Ishikawa (cell line): ENCODE data around the gene NFU1.

ENCODE experiments used
- CEBPB ChIP-seq: IDR thresholded peaks from 2 replicates; pipeline ENCODE4 v1.6.1; 2012
- CREB1 ChIP-seq: IDR thresholded peaks from 2 replicates; pipeline ENCODE4 v1.6.1; 2012; ENCODE audit warnings: low read depth
- EGR1 ChIP-seq: IDR thresholded peaks from 2 replicates; pipeline ENCODE4 v1.6.1; 2012
- EP300 ChIP-seq: IDR thresholded peaks from 2 replicates; pipeline ENCODE4 v1.6.1; 2012; ENCODE audit warnings: borderline replicate concordance
- FOXM1 ChIP-seq: IDR thresholded peaks from 2 replicates; pipeline ENCODE4 v1.6.1; 2012; ENCODE audit warnings: low read depth, borderline replicate concordance
- MAX ChIP-seq: IDR thresholded peaks from 2 replicates; pipeline ENCODE4 v1.6.1; 2012
- NFIC ChIP-seq: IDR thresholded peaks from 2 replicates; pipeline ENCODE4 v1.6.1; 2012
- RAD21 ChIP-seq: IDR thresholded peaks from 2 replicates; pipeline ENCODE4 v1.6.1; 2012; ENCODE audit warnings: low read depth
- TAF1 ChIP-seq: IDR thresholded peaks from 2 replicates; pipeline ENCODE4 v1.6.1; 2012; ENCODE audit warnings: low read depth, mild to moderate bottlenecking
- TCF12 ChIP-seq: IDR thresholded peaks from 2 replicates; pipeline ENCODE4 v1.6.1; 2012; ENCODE audit warnings: low read depth
- TEAD4 ChIP-seq: IDR thresholded peaks from 2 replicates; pipeline ENCODE4 v1.6.1; 2012
- USF1 ChIP-seq: IDR thresholded peaks from 2 replicates; pipeline ENCODE4 v1.6.1; 2012
- YY1 ChIP-seq: IDR thresholded peaks from 2 replicates; pipeline ENCODE4 v1.6.1; 2012; ENCODE audit warnings: low read depth
- ZBTB7A ChIP-seq: IDR thresholded peaks from 2 replicates; pipeline ENCODE4 v1.6.1; 2012; ENCODE audit warnings: low read depth
- TF ChIP-seq, protein P1 (sequence below): IDR thresholded peaks from 2 replicates; pipeline ENCODE4 v1.6.1; 2012; ENCODE audit warnings: low read depth, mild to moderate bottlenecking

NFU1 gene

DNA sequence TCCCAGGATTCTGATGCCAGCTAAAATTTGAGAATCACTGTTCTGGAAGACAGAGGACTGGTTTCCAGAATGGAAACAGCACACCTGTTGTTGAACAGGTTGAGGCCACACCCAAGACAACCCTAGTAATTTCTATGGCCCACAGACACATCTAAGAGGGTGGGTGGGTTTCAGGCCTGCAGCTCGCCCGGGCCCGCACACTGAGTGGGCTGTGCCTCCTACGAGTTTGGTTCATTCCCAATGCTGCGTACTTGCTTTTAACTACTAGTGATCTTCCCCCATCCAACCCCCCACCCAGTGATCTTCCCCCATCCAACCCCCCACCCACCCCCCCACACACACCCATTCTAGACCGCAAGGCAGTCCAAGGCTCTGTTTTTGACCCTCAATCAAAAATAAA lies 1.3 kb upstream of the NFU1 start:
- TF ChIP-seq TCF12, result no peak

DNA sequence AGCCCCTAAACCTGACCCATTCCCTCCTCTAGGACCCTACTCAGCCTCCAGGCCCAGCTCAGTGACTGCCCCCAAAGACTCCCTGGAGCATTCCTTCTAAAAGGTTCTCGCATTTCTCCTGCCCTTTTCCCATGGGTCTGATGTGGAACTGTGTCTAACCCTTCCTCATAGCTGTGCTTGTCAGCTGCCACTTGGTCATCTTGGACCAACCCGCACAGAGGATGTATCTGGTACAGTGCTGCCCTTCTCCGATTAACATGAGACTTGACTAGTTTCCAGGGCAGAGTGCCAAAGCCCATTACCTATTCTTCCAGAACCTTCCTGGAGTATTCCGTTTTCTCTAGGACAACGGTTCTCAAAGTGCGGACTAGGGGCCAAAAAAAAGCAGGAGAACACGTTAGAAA lies 518 bp upstream of the NFU1 start:
- TF ChIP-seq TCF12 (no peak), ZBTB7A (no peak), EGR1 (no peak), CEBPB (no peak), TAF1 (no peak), EP300 (no peak), FOXM1 (no peak), CREB1 (no peak), TEAD4 (no peak), RAD21 (no peak), YY1 (no peak)
- TF ChIP-seq, protein P1, sequence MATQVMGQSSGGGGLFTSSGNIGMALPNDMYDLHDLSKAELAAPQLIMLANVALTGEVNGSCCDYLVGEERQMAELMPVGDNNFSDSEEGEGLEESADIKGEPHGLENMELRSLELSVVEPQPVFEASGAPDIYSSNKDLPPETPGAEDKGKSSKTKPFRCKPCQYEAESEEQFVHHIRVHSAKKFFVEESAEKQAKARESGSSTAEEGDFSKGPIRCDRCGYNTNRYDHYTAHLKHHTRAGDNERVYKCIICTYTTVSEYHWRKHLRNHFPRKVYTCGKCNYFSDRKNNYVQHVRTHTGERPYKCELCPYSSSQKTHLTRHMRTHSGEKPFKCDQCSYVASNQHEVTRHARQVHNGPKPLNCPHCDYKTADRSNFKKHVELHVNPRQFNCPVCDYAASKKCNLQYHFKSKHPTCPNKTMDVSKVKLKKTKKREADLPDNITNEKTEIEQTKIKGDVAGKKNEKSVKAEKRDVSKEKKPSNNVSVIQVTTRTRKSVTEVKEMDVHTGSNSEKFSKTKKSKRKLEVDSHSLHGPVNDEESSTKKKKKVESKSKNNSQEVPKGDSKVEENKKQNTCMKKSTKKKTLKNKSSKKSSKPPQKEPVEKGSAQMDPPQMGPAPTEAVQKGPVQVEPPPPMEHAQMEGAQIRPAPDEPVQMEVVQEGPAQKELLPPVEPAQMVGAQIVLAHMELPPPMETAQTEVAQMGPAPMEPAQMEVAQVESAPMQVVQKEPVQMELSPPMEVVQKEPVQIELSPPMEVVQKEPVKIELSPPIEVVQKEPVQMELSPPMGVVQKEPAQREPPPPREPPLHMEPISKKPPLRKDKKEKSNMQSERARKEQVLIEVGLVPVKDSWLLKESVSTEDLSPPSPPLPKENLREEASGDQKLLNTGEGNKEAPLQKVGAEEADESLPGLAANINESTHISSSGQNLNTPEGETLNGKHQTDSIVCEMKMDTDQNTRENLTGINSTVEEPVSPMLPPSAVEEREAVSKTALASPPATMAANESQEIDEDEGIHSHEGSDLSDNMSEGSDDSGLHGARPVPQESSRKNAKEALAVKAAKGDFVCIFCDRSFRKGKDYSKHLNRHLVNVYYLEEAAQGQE, result no peak

DNA sequence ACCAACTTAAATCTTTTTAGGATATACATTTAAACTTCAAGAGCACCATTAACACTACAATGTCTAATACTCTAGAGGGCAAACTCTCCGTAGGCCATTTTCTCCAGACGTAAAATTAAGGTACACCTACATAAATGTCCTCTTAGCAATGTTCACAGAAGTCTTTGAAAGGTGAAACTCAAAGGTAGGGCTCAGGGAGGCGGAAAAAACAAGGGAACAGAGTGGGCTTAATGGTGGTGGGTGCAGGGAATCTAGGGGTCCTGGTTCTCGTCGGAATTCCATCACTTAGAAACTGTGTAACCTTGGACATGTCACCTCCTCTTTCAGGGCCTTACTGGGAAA lies 668 bp downstream of the NFU1 start:
- TF ChIP-seq ZBTB7A (no peak; the same call in 1 of the 2 replicates), YY1 (no peak), FOXM1 (no peak), CEBPB (no peak), TAF1 (no peak), EGR1 (no peak), TCF12 (no peak), TEAD4 (no peak), CREB1 (no peak), MAX (no peak)
- TF ChIP-seq, protein P1, result no peak

GRCh38 chr2:69434753-69435152 lies 2.5 kb downstream of the NFU1 start:
- no peak for TF ChIP-seq ZBTB7A
- TF ChIP-seq, protein P1, result no peak
- no peak for TF ChIP-seq EP300
- no peak for TF ChIP-seq FOXM1
- no peak for TF ChIP-seq TEAD4
- no peak for TF ChIP-seq TCF12
- no peak for TF ChIP-seq YY1
- no peak for TF ChIP-seq EGR1
- TF ChIP-seq MAX, result no peak
- no peak for TF ChIP-seq CEBPB
- no peak for TF ChIP-seq CREB1
- TF ChIP-seq RAD21, result no peak
- TF ChIP-seq NFIC, result no peak
- TF ChIP-seq USF1, result no peak

GRCh38 chr2:69429491-69430183 lies 7.6 kb downstream of the NFU1 start:
- TF ChIP-seq NFIC, result no peak
- TF ChIP-seq CREB1, result no peak
- no peak for TF ChIP-seq CEBPB
- TF ChIP-seq FOXM1, result no peak
- TF ChIP-seq EGR1, result no peak
